ENCODE data around the gene USP32.

DNA sequence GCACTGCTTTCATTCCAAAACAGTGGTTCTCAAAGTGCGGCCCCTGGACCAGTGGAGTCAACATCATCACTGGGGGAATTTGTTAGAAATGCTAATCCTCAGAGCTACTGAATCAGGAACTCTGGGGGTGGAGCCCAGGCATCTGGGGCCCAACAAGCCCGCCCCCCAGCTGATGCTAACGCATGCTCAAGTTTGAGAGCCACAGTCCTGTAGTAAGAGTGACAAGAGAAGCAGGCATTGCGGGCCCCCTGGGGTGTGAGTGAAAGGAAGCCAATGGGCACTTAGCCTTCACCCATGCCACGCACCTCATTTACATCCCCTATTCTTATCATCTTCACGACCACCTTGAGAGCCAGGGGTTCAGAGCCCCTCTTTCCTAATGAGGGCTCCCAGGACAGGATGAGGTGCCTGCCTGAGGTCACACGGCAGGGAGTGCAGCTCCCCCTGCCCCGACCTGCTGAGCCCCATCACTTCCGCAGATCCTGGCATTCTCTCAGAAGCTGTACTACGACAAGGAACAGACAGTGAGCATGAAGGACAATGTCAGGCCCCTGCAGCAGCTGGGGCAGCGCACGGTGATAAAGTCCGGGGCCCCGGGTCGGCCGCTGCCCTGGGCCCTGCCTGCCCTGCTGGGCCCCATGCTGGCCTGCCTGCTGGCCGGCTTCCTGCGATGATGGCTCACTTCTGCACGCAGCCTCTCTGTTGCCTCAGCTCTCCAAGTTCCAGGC is 233.0 kb downstream of the USP32 start:
- TF ChIP-seq, protein P1, sequence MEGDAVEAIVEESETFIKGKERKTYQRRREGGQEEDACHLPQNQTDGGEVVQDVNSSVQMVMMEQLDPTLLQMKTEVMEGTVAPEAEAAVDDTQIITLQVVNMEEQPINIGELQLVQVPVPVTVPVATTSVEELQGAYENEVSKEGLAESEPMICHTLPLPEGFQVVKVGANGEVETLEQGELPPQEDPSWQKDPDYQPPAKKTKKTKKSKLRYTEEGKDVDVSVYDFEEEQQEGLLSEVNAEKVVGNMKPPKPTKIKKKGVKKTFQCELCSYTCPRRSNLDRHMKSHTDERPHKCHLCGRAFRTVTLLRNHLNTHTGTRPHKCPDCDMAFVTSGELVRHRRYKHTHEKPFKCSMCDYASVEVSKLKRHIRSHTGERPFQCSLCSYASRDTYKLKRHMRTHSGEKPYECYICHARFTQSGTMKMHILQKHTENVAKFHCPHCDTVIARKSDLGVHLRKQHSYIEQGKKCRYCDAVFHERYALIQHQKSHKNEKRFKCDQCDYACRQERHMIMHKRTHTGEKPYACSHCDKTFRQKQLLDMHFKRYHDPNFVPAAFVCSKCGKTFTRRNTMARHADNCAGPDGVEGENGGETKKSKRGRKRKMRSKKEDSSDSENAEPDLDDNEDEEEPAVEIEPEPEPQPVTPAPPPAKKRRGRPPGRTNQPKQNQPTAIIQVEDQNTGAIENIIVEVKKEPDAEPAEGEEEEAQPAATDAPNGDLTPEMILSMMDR (IDR thresholded peaks at IDR 0.05), result no peak
- TF ChIP-seq POLR2A (IDR thresholded peaks at IDR 0.05), result no peak
